Breast epithelium (tissue), 3 donors: ENCODE data around the gene CCL7.

Source experiments
- POLR2A ChIP-seq: fragments of 450-650 bp; IDR thresholded peaks from one replicate; pipeline ENCODE4 v1.6.1; 2016; ENCODE audit warnings: antibody characterized with exemption, mild to moderate bottlenecking, moderate library complexity
- POLR2AphosphoS5 ChIP-seq, 3 donors: sonication (generic); formaldehyde crosslinking; IDR thresholded peaks; one replicate each; pipeline ENCODE4 v1.6.1; 2017; ENCODE audit warnings: antibody characterized with exemption in 3 of 3
- TF ChIP-seq, protein P1 (sequence below), 3 donors: fragments of 450-650 bp; IDR thresholded peaks; one replicate each; pipeline ENCODE4 v1.5.1; 2016 to 2017; ENCODE audit warnings: antibody characterized with exemption in 3 of 3, mild to moderate bottlenecking in 3 of 3, moderate library complexity in 3 of 3

DNA sequence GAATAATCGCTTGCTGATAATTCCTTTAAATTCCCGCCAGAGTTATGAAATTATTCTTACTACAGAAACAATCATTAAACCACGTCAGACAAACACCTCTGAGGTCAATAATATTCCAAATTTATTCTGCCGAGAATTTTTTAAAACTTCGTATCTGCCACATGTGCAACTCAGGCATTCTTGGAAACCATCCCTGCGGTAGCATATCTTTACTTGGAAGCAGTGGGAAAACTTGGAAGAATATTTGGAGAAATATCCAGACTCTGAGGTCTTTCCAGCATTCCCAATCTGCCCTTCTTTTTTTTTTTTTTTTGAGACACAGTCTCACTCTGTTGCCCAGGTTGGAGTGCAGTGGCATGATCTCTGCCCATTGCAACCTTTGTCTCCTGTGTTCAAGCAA lies 13.6 kb downstream of the CCL7 start:
- TF ChIP-seq POLR2AphosphoS5 (IDR thresholded peaks at IDR 0.05): no peak
- TF ChIP-seq, protein P1, sequence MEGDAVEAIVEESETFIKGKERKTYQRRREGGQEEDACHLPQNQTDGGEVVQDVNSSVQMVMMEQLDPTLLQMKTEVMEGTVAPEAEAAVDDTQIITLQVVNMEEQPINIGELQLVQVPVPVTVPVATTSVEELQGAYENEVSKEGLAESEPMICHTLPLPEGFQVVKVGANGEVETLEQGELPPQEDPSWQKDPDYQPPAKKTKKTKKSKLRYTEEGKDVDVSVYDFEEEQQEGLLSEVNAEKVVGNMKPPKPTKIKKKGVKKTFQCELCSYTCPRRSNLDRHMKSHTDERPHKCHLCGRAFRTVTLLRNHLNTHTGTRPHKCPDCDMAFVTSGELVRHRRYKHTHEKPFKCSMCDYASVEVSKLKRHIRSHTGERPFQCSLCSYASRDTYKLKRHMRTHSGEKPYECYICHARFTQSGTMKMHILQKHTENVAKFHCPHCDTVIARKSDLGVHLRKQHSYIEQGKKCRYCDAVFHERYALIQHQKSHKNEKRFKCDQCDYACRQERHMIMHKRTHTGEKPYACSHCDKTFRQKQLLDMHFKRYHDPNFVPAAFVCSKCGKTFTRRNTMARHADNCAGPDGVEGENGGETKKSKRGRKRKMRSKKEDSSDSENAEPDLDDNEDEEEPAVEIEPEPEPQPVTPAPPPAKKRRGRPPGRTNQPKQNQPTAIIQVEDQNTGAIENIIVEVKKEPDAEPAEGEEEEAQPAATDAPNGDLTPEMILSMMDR (IDR thresholded peaks at IDR 0.05): no peak
- no peak for TF ChIP-seq POLR2A
